Measurements from ENCODE around the gene TACC3. TPM values are rescaled to one million over a fixed set of nuclear protein-coding genes. Genes with fewer than 3 reads are reported as not detected.

The TACC3 gene
- total RNA-seq, 1 experiment from 2014 or later: 156 TPM

DNA sequence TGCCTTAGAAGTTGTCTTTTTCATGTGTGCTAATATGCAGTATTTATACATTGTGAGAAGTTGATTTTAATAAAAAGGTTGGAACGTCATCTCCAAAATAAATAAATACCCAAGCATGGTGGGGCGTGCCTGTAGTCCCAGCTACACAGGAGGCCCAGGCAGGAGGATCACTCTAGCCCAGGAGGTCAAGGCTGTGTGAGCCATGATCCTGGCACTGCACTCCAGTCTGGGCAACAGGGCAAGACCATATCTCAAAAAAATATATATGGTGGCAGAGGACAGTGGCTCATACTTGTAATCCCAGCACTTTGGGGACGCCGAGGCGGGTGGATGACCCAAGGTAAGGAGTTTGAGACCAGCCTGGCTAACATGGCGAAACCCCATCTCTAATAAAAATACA, 15.6 kb upstream of the TACC3 start:
- H3K4me2 ChIP-seq (ENCODE audit: insufficient read depth, insufficient read length, low read length): no peak overlapping the region
- no peaks in the 10 kb centered on the region for H3K9me3 ChIP-seq (ENCODE audit: control insufficient read depth, low read depth, low read length)
- TF ChIP-seq, protein P1, sequence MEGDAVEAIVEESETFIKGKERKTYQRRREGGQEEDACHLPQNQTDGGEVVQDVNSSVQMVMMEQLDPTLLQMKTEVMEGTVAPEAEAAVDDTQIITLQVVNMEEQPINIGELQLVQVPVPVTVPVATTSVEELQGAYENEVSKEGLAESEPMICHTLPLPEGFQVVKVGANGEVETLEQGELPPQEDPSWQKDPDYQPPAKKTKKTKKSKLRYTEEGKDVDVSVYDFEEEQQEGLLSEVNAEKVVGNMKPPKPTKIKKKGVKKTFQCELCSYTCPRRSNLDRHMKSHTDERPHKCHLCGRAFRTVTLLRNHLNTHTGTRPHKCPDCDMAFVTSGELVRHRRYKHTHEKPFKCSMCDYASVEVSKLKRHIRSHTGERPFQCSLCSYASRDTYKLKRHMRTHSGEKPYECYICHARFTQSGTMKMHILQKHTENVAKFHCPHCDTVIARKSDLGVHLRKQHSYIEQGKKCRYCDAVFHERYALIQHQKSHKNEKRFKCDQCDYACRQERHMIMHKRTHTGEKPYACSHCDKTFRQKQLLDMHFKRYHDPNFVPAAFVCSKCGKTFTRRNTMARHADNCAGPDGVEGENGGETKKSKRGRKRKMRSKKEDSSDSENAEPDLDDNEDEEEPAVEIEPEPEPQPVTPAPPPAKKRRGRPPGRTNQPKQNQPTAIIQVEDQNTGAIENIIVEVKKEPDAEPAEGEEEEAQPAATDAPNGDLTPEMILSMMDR (conservative IDR thresholded peaks at IDR 0.05): no peak
- H3K4me1 ChIP-seq (ENCODE audit: insufficient read depth, low read length): no peaks in the 10 kb centered on the region
- H3K23ac ChIP-seq (ENCODE audit: insufficient read length, low read depth, low read length): no peak overlapping the region
- H3K9ac ChIP-seq (ENCODE audit: extremely low read depth, insufficient read length, low read length): no peak overlapping the region
- H3K14ac ChIP-seq (ENCODE audit: insufficient read depth, low read length): no peak overlapping the region
- no peak for DNase-seq
- no peak overlapping the region for H3K4ac ChIP-seq (ENCODE audit: low read depth, low read length)
- Mint-ChIP-seq H3K4me3 (no peak overlapping the region), H3K9me3 (no peaks in the 10 kb centered on the region), H3K4me1 (peaks cover 7 to 9% of the 10 kb centered on the region in 2 experiments; a peak in 3 of 4 replicates), H3K36me3 (ENCODE audit: insufficient read depth in 1 of 3, low read depth in 3 of 3) (peaks cover 23 to 76% (median 69%) of the 10 kb centered on the region in 3 experiments), H3K27me3 (ENCODE audit: low read depth) (no peaks in the 10 kb centered on the region), H3K27ac (no peak overlapping the region; a peak in 1 of 7 replicates)
- WGBS (ENCODE audit: extremely low coverage, insufficient read length, low lambda C conversion rate): no CpG with 5 or more reads among the region's 6 CpGs
- no peak overlapping the region for H2BK12ac ChIP-seq (ENCODE audit: insufficient read length, low read depth, low read length)
- no peak overlapping the region for H2BK5ac ChIP-seq (ENCODE audit: insufficient read length, low read length)
- no peak overlapping the region for H3K27ac ChIP-seq (ENCODE audit: insufficient read length, low read depth, low read length)
- H2AK5ac ChIP-seq (ENCODE audit: insufficient read length, low read length): no peak overlapping the region
- H2BK15ac ChIP-seq (ENCODE audit: low read depth, low read length): no peak overlapping the region
- no peak overlapping the region for H4K5ac ChIP-seq (ENCODE audit: insufficient read length, low read depth, low read length)
- no peaks in the 10 kb centered on the region for H3K23me2 ChIP-seq (ENCODE audit: insufficient read length, low read depth, low read length, poor library complexity, severe bottlenecking)
- H3K27me3 ChIP-seq (ENCODE audit: insufficient read depth, low read length): no peaks in the 10 kb centered on the region; the same call in 1 of the 2 replicates
- no peak overlapping the region for H3K18ac ChIP-seq (ENCODE audit: insufficient read length, low read depth, low read length)
- H2BK20ac ChIP-seq (ENCODE audit: low read depth, low read length, poor library complexity, severe bottlenecking): no peak overlapping the region
- H4K20me1 ChIP-seq (ENCODE audit: control insufficient read depth, insufficient read depth, insufficient read length): peaks cover 2% of the 10 kb centered on the region
- no peak overlapping the region for H3T11ph ChIP-seq (ENCODE audit: low read length)
- no peak overlapping the region for H4K8ac ChIP-seq (replicated peaks; ENCODE audit: insufficient read length, low read depth, low read length)
- H2AFZ ChIP-seq (ENCODE audit: low read length): no peak overlapping the region
- H3K56ac ChIP-seq (ENCODE audit: insufficient read length, low read depth, low read length): no peak overlapping the region
- H3K79me2 ChIP-seq (ENCODE audit: insufficient read depth, low read length): peaks cover 11% of the 10 kb centered on the region; the same call in 1 of the 2 replicates
- H4K91ac ChIP-seq (ENCODE audit: insufficient read length, low read depth, low read length): no peak overlapping the region
- peaks cover 13% of the 10 kb centered on the region for H3K79me1 ChIP-seq (ENCODE audit: insufficient read depth, low read depth, low read length, poor library complexity, severe bottlenecking)
- no peak overlapping the region for H2BK120ac ChIP-seq (ENCODE audit: low read depth, low read length, poor library complexity, severe bottlenecking)
